Bronchial epithelial cell (primary cell): ENCODE data around the gene PRICKLE3. TPM values are rescaled to one million over a fixed set of nuclear protein-coding genes. Genes with fewer than 3 reads are reported as not detected.
"Not testable (repeated sequence)": the region's sequence is repeated elsewhere in the genome, so short reads cannot be mapped to it uniquely, and the experiment has no call there.

Source experiments
- DNase-seq: peaks from one replicate; pipeline ENCODE4 v3.0.0-alpha.2; 2010; ENCODE audit warnings: low read depth
- FAIRE-seq: peaks from 2 replicates; lab custom pipeline; 2011; peaks lifted over from hg19 to GRCh38; lab: Jason Lieb, UNC
- H3K27me3 ChIP-seq: 2 replicates; pipeline ENCODE4 v1.5.1; 2011; ENCODE audit warnings: low read length; ENCODE audit not compliant: control insufficient read depth, insufficient read depth
- H3K36me3 ChIP-seq: 2 replicates; pipeline ENCODE4 v1.5.1; 2011; ENCODE audit warnings: low read length; ENCODE audit not compliant: control insufficient read depth, insufficient read depth
- H3K4me3 ChIP-seq: 2 replicates; pipeline ENCODE4 v1.5.1; 2011; ENCODE audit warnings: mild to moderate bottlenecking, low read depth, low read length, control low read depth
- CTCF ChIP-seq: IDR thresholded peaks from 2 replicates; pipeline ENCODE4 v1.5.1; 2011; ENCODE audit warnings: mild to moderate bottlenecking, moderate library complexity, low read length, control low read depth, inconsistent platforms; ENCODE audit not compliant: insufficient read depth, severe bottlenecking
- total RNA-seq: library from RNA; depleted of rRNA; stranded (reverse); fragments of >200 nt; gene quantifications from 2 replicates; pipeline ENCODE4 v1.2.1, GENCODE V29; 2014

PRICKLE3 gene
- total RNA-seq, 1 donor from 2014 or later: 12.1 TPM

DNA sequence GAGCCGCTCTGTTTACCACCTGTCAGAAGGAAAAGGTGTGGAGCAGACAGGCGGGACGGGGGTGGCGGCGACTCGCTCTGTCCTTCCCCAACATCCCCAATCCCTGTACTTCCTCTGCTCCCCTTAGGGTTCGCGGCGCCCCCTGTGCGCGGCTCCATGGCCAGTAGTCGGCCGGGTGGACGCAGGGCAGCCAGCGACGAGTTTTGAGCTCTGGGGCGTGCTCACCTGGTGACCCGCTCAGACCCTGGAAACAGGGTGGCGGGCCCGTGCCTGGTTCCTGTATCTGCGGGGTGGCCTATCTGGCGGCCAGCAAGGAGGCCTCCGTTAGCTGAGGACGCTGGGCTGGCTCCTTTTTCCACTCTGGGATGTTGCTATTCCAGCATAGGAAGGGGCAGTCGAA lies 29.0 kb downstream of the PRICKLE3 start:
- no peak overlapping the region for H3K4me3 ChIP-seq
- no peaks in the 10 kb centered on the region for H3K27me3 ChIP-seq
- FAIRE-seq (no peak), DNase-seq (no peak)
- H3K36me3 ChIP-seq: no peaks in the 10 kb centered on the region
- TF ChIP-seq CTCF: no peak

- peak overlapping the region; percentile 60 for H3K4me3 ChIP-seq
- peak; percentile 70 for TF ChIP-seq CTCF
- H3K36me3 ChIP-seq: no peaks in the 10 kb centered on the region
- H3K27me3 ChIP-seq: no peaks in the 10 kb centered on the region
- DNase-seq (peak; percentile 79), FAIRE-seq (no peak)
Observed at GRCh38 chrX:49155900-49156837, 30.0 kb downstream of the PRICKLE3 start.

- Histone ChIP-seq H3K27me3 (no peaks in the 10 kb centered on the region), H3K36me3 (no peaks in the 10 kb centered on the region), H3K4me3 (peak overlapping the region; percentile 60)
- TF ChIP-seq CTCF: no peak
- DNase-seq: peak; percentile 78
- no peak for FAIRE-seq
Observed at GRCh38 chrX:49155243-49155899, 30.8 kb downstream of the PRICKLE3 start.

DNA sequence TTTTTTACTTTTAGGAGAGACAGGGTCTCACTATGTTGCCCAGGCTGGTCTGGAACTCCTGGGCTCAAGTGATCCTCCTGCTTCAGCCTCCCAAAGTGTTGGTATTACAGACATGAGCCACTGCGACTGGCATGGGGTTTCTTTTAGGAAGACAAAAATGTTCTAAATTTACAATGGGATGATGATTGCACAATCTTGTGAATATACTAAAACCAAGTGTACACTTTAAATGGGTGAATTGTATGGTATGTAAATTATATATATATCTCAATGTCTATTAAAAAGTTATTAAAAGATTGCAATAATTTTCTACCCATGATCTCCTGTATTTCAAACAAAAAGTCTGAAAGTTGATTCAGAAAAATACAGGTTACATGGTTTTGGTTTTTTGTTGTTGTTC lies 32.7 kb downstream of the PRICKLE3 start:
- FAIRE-seq (no peak), DNase-seq (no peak)
- H3K27me3 ChIP-seq: no peaks in the 10 kb centered on the region
- TF ChIP-seq CTCF: no peak
- no peak overlapping the region for H3K4me3 ChIP-seq
- H3K36me3 ChIP-seq: no peaks in the 10 kb centered on the region

DNA sequence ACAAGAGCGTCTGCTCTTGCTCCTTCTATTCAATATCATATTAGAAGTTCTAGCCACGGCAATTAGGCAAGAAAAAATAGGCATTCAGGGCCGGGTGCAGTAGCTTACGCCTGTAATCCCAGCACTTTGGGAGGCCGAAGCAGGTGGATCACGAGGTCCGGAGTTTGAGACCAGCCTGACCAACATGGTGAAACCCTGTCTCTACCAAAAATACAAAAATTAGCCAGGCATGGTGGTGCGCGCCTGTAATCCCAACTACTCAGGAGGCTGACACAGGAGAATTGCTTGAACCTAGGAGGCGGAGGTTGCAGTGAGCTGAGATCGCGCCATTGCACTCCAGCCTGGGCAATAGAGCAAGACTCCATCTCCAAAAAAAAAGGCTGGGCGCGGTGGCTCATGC lies 36.9 kb downstream of the PRICKLE3 start:
- not testable (repeated sequence) for FAIRE-seq, H3K4me3 ChIP-seq, H3K36me3 ChIP-seq, H3K27me3 ChIP-seq, DNase-seq

GRCh38 chrX:49148390-49149100 lies 37.6 kb downstream of the PRICKLE3 start:
- not testable (repeated sequence) for H3K4me3 ChIP-seq, FAIRE-seq, H3K27me3 ChIP-seq, H3K36me3 ChIP-seq, DNase-seq
